ENCODE data around the gene LRRK2.

LRRK2 gene

DNA sequence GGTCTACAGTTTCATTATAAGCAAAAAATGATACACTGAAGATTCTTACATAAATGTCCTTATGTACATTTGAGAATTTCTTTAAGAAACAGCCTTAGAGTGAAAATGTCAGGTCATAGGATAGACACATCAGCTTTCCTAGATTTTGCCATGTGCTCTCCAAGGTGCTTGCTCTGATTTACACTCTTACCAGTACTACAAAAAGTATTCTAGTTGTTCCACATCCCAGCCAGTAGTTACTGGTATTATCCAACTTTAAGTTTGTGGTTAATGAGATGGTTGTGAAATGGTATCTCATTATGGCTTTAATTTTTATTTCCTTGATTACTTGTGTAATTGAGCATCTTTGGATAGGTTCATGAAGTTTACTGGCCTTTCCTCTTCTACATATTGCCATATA lies 5.0 kb upstream of the LRRK2 start:
- Histone ChIP-seq H3K9me3 (ENCODE audit: insufficient read depth, low read length, severe bottlenecking) (no peaks in the 10 kb centered on the region), H3K79me2 (ENCODE audit: insufficient read depth, low read length) (no peaks in the 10 kb centered on the region), H3K27me3 (ENCODE audit: insufficient read depth, low read length, poor library complexity) (no peaks in the 10 kb centered on the region), H2AFZ (ENCODE audit: low read depth, low read length) (no peak overlapping the region), H3K4me3 (ENCODE audit: low read depth in 1 of 2, low read length in 2 of 2) (no peak overlapping the region), H4K20me1 (ENCODE audit: insufficient read depth, low read length) (no peaks in the 10 kb centered on the region), H3K36me3 (ENCODE audit: insufficient read depth, low read length) (no peaks in the 10 kb centered on the region), H3K9ac (ENCODE audit: low read depth, low read length) (no peak overlapping the region), H3K4me2 (ENCODE audit: insufficient read depth, low read length) (no peak overlapping the region), H3K4me1 (ENCODE audit: insufficient read depth, low read length) (no peaks in the 10 kb centered on the region), H3K27ac (ENCODE audit: low read length) (no peak overlapping the region)
- ATAC-seq (ENCODE audit: insufficient read depth, low read depth) (no peak), DNase-seq (no peak)
- TF ChIP-seq, protein P1, sequence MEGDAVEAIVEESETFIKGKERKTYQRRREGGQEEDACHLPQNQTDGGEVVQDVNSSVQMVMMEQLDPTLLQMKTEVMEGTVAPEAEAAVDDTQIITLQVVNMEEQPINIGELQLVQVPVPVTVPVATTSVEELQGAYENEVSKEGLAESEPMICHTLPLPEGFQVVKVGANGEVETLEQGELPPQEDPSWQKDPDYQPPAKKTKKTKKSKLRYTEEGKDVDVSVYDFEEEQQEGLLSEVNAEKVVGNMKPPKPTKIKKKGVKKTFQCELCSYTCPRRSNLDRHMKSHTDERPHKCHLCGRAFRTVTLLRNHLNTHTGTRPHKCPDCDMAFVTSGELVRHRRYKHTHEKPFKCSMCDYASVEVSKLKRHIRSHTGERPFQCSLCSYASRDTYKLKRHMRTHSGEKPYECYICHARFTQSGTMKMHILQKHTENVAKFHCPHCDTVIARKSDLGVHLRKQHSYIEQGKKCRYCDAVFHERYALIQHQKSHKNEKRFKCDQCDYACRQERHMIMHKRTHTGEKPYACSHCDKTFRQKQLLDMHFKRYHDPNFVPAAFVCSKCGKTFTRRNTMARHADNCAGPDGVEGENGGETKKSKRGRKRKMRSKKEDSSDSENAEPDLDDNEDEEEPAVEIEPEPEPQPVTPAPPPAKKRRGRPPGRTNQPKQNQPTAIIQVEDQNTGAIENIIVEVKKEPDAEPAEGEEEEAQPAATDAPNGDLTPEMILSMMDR (IDR thresholded peaks at IDR 0.05; ENCODE audit: borderline replicate concordance, extremely low read depth, low read length, poor library complexity, severe bottlenecking): no peak
- TF ChIP-seq EZH2 (IDR thresholded peaks at IDR 0.05; ENCODE audit: borderline replicate concordance, low read depth, low read length, severe bottlenecking): no peak

DNA sequence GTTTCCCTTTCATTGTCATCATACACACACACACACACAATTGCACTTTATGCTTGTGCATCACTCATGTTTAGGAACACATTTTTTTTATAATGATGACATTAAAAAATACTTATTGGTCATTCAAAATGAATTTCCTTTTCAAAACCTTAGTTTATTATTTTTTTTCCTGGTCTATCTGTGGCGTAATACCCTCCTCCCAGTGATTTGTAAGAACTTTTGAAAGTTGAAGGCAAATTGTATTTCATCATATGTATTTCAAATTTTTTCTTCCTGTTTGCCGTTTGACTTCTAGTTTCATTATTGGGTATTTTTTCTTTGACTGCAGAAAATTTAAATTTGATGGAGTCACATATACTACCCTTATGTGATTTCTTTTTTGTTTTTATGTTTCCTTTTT lies 2.5 kb upstream of the LRRK2 start:
- Histone ChIP-seq H3K4me2 (ENCODE audit: insufficient read depth, low read length) (no peak overlapping the region), H4K20me1 (ENCODE audit: insufficient read depth, low read length) (no peaks in the 10 kb centered on the region), H3K9me3 (ENCODE audit: insufficient read depth, low read length, severe bottlenecking) (no peaks in the 10 kb centered on the region), H3K4me1 (ENCODE audit: insufficient read depth, low read length) (no peaks in the 10 kb centered on the region), H2AFZ (ENCODE audit: low read depth, low read length) (no peak overlapping the region), H3K36me3 (ENCODE audit: insufficient read depth, low read length) (no peaks in the 10 kb centered on the region), H3K79me2 (ENCODE audit: insufficient read depth, low read length) (no peaks in the 10 kb centered on the region), H3K27ac (ENCODE audit: low read length) (no peak overlapping the region), H3K4me3 (ENCODE audit: low read depth in 1 of 2, low read length in 2 of 2) (no peak overlapping the region), H3K27me3 (ENCODE audit: insufficient read depth, low read length, poor library complexity) (no peaks in the 10 kb centered on the region), H3K9ac (ENCODE audit: low read depth, low read length) (no peak overlapping the region)
- DNase-seq (no peak), ATAC-seq (ENCODE audit: insufficient read depth, low read depth) (no peak)
- no peak for TF ChIP-seq EZH2 (IDR thresholded peaks at IDR 0.05; ENCODE audit: borderline replicate concordance, low read depth, low read length, severe bottlenecking)
- TF ChIP-seq, protein P1 (IDR thresholded peaks at IDR 0.05; ENCODE audit: borderline replicate concordance, extremely low read depth, low read length, poor library complexity, severe bottlenecking): no peak

DNA sequence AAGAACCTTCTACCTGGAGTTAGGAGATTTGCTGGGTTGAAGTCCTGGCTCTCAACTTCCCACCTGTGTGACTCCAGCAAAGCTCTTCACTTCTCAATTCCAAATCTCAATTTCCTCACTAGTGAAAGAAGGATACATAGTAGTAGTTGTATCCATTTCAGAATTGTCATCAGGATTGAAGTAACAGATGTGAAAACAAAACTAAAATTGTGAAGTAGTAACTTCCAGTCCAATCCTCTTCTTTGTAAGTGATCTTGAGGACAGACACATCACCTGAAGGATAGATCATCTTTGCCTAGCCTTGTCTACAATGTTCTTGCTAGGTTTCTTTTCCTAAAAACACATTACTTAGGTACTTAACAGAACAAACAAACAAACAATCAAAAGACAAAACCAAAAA lies 1.2 kb upstream of the LRRK2 start:
- Histone ChIP-seq H3K4me1 (ENCODE audit: insufficient read depth, low read length) (no peaks in the 10 kb centered on the region), H3K27ac (ENCODE audit: low read length) (no peak overlapping the region), H2AFZ (ENCODE audit: low read depth, low read length) (no peak overlapping the region), H3K4me3 (ENCODE audit: low read depth in 1 of 2, low read length in 2 of 2) (no peak overlapping the region), H3K9me3 (ENCODE audit: insufficient read depth, low read length, severe bottlenecking) (no peaks in the 10 kb centered on the region), H3K4me2 (ENCODE audit: insufficient read depth, low read length) (no peak overlapping the region), H3K36me3 (ENCODE audit: insufficient read depth, low read length) (no peaks in the 10 kb centered on the region), H3K9ac (ENCODE audit: low read depth, low read length) (no peak overlapping the region), H3K79me2 (ENCODE audit: insufficient read depth, low read length) (no peaks in the 10 kb centered on the region), H4K20me1 (ENCODE audit: insufficient read depth, low read length) (no peaks in the 10 kb centered on the region), H3K27me3 (ENCODE audit: insufficient read depth, low read length, poor library complexity) (no peaks in the 10 kb centered on the region)
- DNase-seq (no peak), ATAC-seq (ENCODE audit: insufficient read depth, low read depth) (no peak)
- TF ChIP-seq, protein P1 (IDR thresholded peaks at IDR 0.05; ENCODE audit: borderline replicate concordance, extremely low read depth, low read length, poor library complexity, severe bottlenecking): no peak
- no peak for TF ChIP-seq EZH2 (IDR thresholded peaks at IDR 0.05; ENCODE audit: borderline replicate concordance, low read depth, low read length, severe bottlenecking)
